HEK293 (cell line): ENCODE data around the gene RAB11FIP3.

ENCODE experiments used
- CTCF ChIA-PET: fragments of 350-600 bp; formaldehyde crosslinking; extraction: SDS; loops from one replicate; lab custom pipeline; 2021; ENCODE audit warnings: antibody characterized with exemption; lab: Yijun Ruan, JAX
- POLR2A ChIA-PET: fragments of 300-600 bp; formaldehyde crosslinking; extraction: SDS; loops from one replicate; lab custom pipeline; 2020; ENCODE audit warnings: antibody characterized with exemption, inconsistent platforms; lab: Yijun Ruan, JAX
- H3K27ac ChIP-seq: fragments of 200-500 bp; sonication (Bioruptor generic); 2 replicates; pipeline ENCODE4 v1.5.1; 2014; ENCODE audit warnings: low read depth, low read length, control low read depth, inconsistent platforms; ENCODE audit errors: extremely low read depth
- H3K36me3 ChIP-seq, 2 experiments: fragments of 200-500 bp in 1 of 2; sonication (Bioruptor generic) in 1 of 2; 1 replicate in 1 of 2; 2 replicates in 1 of 2; pipeline ENCODE4 v1.5.1; 2014 to 2017; ENCODE audit warnings: inconsistent platforms in 2 of 2, low read length in 2 of 2; ENCODE audit not compliant: control insufficient read depth in 2 of 2, insufficient read depth in 1 of 2
- H3K4me1 ChIP-seq: fragments of 200-500 bp; sonication (Bioruptor generic); 2 replicates; pipeline ENCODE4 v1.5.1; 2014; ENCODE audit warnings: mild to moderate bottlenecking, low read length, inconsistent platforms; ENCODE audit not compliant: control insufficient read depth, insufficient read depth
- H3K4me3 ChIP-seq: 2 replicates; pipeline ENCODE4 v1.5.1; 2011; ENCODE audit warnings: low read depth, mild to moderate bottlenecking, control low read depth, low read length, moderate library complexity
- H3K9me3 ChIP-seq: fragments of 200-500 bp; sonication (Bioruptor generic); 2 replicates; pipeline ENCODE4 v1.5.1; 2014; ENCODE audit warnings: low read depth, low read length, inconsistent platforms; ENCODE audit not compliant: control insufficient read depth, insufficient read depth
- GLIS2 ChIP-seq: fragments of 450-650 bp; formaldehyde crosslinking; IDR thresholded peaks from 2 replicates; pipeline ENCODE4 v1.5.1; 2016; ENCODE audit warnings: missing biosample characterization, missing genetic modification characterization
- HIC1 ChIP-seq: fragments of 450-650 bp; formaldehyde crosslinking; IDR thresholded peaks from 2 replicates; pipeline ENCODE4 v1.5.1; 2016; ENCODE audit warnings: missing biosample characterization, missing genetic modification characterization
- KLF7 ChIP-seq: fragments of 450-650 bp; formaldehyde crosslinking; IDR thresholded peaks from 2 replicates; pipeline ENCODE4 v1.5.1; 2016; ENCODE audit warnings: missing biosample characterization, missing genetic modification characterization, borderline replicate concordance
- MYNN ChIP-seq: fragments of 450-650 bp; formaldehyde crosslinking; IDR thresholded peaks from 2 replicates; pipeline ENCODE4 v1.5.1; 2016; ENCODE audit warnings: missing biosample characterization, missing genetic modification characterization, borderline replicate concordance
- WT1 ChIP-seq: fragments of 450-650 bp; formaldehyde crosslinking; IDR thresholded peaks from 2 replicates; pipeline ENCODE4 v1.5.1; 2016; ENCODE audit warnings: missing biosample characterization, missing genetic modification characterization
- ZBTB17 ChIP-seq: fragments of 450-650 bp; formaldehyde crosslinking; IDR thresholded peaks from 2 replicates; pipeline ENCODE4 v1.5.1; 2016; ENCODE audit warnings: missing biosample characterization, missing genetic modification characterization
- ZEB2 ChIP-seq: fragments of 450-650 bp; formaldehyde crosslinking; IDR thresholded peaks from 2 replicates; pipeline ENCODE4 v1.5.1; 2016; ENCODE audit warnings: missing biosample characterization, missing genetic modification characterization
- ZIC2 ChIP-seq: fragments of 450-650 bp; formaldehyde crosslinking; IDR thresholded peaks from 2 replicates; pipeline ENCODE4 v1.5.1; 2016; ENCODE audit warnings: missing biosample characterization, missing genetic modification characterization
- ZNF155 ChIP-seq: fragments of 450-650 bp; formaldehyde crosslinking; IDR thresholded peaks from 2 replicates; pipeline ENCODE4 v1.5.1; 2016; ENCODE audit warnings: missing biosample characterization, missing genetic modification characterization
- ZNF2 ChIP-seq: fragments of 450-650 bp; formaldehyde crosslinking; IDR thresholded peaks from 2 replicates; pipeline ENCODE4 v1.5.1; 2016; ENCODE audit warnings: missing biosample characterization, missing genetic modification characterization
- ZNF292 ChIP-seq: fragments of 450-650 bp; formaldehyde crosslinking; IDR thresholded peaks from 2 replicates; pipeline ENCODE4 v1.5.1; 2016; ENCODE audit warnings: low read depth, missing biosample characterization, missing genetic modification characterization, borderline replicate concordance
- ZNF362 ChIP-seq: fragments of 450-650 bp; formaldehyde crosslinking; IDR thresholded peaks from 2 replicates; pipeline ENCODE4 v1.5.1; 2016; ENCODE audit warnings: missing biosample characterization, missing genetic modification characterization
- ZNF416 ChIP-seq: fragments of 450-650 bp; formaldehyde crosslinking; IDR thresholded peaks from 2 replicates; pipeline ENCODE4 v1.5.1; 2016; ENCODE audit warnings: missing biosample characterization, missing genetic modification characterization
- ZNF513 ChIP-seq: fragments of 450-650 bp; IDR thresholded peaks from 2 replicates; pipeline ENCODE4 v1.5.1; 2018; ENCODE audit warnings: missing biosample characterization, missing genetic modification characterization
- ZNF529 ChIP-seq: fragments of 450-650 bp; formaldehyde crosslinking; IDR thresholded peaks from 2 replicates; pipeline ENCODE4 v1.5.1; 2017; ENCODE audit warnings: missing genetic modification characterization, missing biosample characterization; ENCODE audit not compliant: insufficient replicate concordance
- ZNF558 ChIP-seq: fragments of 450-650 bp; formaldehyde crosslinking; IDR thresholded peaks from 2 replicates; pipeline ENCODE4 v1.5.1; 2016; ENCODE audit warnings: missing biosample characterization, missing genetic modification characterization
- ZNF600 ChIP-seq: fragments of 450-650 bp; formaldehyde crosslinking; IDR thresholded peaks from 2 replicates; pipeline ENCODE4 v1.5.1; 2016; ENCODE audit warnings: missing biosample characterization, missing genetic modification characterization
- ZNF610 ChIP-seq: fragments of 450-650 bp; formaldehyde crosslinking; IDR thresholded peaks from 2 replicates; pipeline ENCODE4 v1.5.1; 2016; ENCODE audit warnings: missing biosample characterization, missing genetic modification characterization, borderline replicate concordance
- ZNF623 ChIP-seq: fragments of 450-650 bp; formaldehyde crosslinking; IDR thresholded peaks from 2 replicates; pipeline ENCODE4 v1.5.1; 2016; ENCODE audit warnings: missing biosample characterization, missing genetic modification characterization
- ZNF664 ChIP-seq: fragments of 450-650 bp; formaldehyde crosslinking; IDR thresholded peaks from 2 replicates; pipeline ENCODE4 v1.5.1; 2016; ENCODE audit warnings: missing biosample characterization, missing genetic modification characterization
- TF ChIP-seq, protein P1 (sequence below): fragments of 450-650 bp; formaldehyde crosslinking; IDR thresholded peaks from 2 replicates; pipeline ENCODE4 v1.5.1; 2016; ENCODE audit warnings: missing biosample characterization, missing genetic modification characterization

RAB11FIP3 gene

GRCh38 chr16:560701-561412, 135.4 kb downstream of the RAB11FIP3 start:
- POLR2A ChIA-PET: no interaction called here
- TF ChIP-seq ZNF416: no peak
- TF ChIP-seq ZNF292: no peak
- no peak for TF ChIP-seq ZNF558
- no peak for TF ChIP-seq ZNF362
- TF ChIP-seq HIC1 (tag by site-specific recombination): peak; percentile 70; the same call in 1 of the 2 replicates
- TF ChIP-seq ZNF600: no peak
- TF ChIP-seq ZNF513 (tag by site-specific recombination): no peak
- no peak for TF ChIP-seq ZIC2 (tag by site-specific recombination)
- no peak for TF ChIP-seq ZBTB17
- TF ChIP-seq WT1 (tag by site-specific recombination): no peak
- TF ChIP-seq ZNF664: no peak
- 0 out of 2 replicates have a peak, but pooled peaks have one; percentile 29 for TF ChIP-seq GLIS2 (tag by site-specific recombination)
- no peak for TF ChIP-seq ZNF155
- TF ChIP-seq ZNF610 (tag by site-specific recombination): no peak
- no peak for TF ChIP-seq ZNF623
- TF ChIP-seq KLF7: no peak
- no peak for TF ChIP-seq ZEB2 (tag by site-specific recombination)
- TF ChIP-seq ZNF529 (tag by site-specific recombination): no peak
- TF ChIP-seq ZNF2 (tag by site-specific recombination): no peak
- TF ChIP-seq MYNN (tag by site-specific recombination): no peak
- TF ChIP-seq, protein P1, sequence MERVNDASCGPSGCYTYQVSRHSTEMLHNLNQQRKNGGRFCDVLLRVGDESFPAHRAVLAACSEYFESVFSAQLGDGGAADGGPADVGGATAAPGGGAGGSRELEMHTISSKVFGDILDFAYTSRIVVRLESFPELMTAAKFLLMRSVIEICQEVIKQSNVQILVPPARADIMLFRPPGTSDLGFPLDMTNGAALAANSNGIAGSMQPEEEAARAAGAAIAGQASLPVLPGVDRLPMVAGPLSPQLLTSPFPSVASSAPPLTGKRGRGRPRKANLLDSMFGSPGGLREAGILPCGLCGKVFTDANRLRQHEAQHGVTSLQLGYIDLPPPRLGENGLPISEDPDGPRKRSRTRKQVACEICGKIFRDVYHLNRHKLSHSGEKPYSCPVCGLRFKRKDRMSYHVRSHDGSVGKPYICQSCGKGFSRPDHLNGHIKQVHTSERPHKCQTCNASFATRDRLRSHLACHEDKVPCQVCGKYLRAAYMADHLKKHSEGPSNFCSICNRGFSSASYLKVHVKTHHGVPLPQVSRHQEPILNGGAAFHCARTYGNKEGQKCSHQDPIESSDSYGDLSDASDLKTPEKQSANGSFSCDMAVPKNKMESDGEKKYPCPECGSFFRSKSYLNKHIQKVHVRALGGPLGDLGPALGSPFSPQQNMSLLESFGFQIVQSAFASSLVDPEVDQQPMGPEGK (tag by site-specific recombination): 0 out of 2 replicates have a peak, but pooled peaks have one; percentile 41
- no peak overlapping the region for H3K4me3 ChIP-seq
- H3K4me1 ChIP-seq: no peaks in the 10 kb centered on the region; the same call in 1 of the 2 replicates
- H3K36me3 ChIP-seq: no peaks in the 10 kb centered on the region
- CTCF ChIA-PET: no interaction called here
- H3K27ac ChIP-seq: no peak overlapping the region; the same call in 1 of the 2 replicates
- no peaks in the 10 kb centered on the region for H3K9me3 ChIP-seq
